HG03039 (cell line): ENCODE measurements around the gene ARL17B.
"Not testable (repeated sequence)": the region's sequence is repeated elsewhere in the genome, so short reads cannot be mapped to it uniquely, and the experiment has no call there.

Source experiments
- ATAC-seq: cut with Tn5 transposase; IDR thresholded peaks from one replicate; pipeline ENCODE4 v1.9.1; 2021; ENCODE audit warnings: mild to moderate bottlenecking, moderate library complexity; ENCODE audit not compliant: unreplicated experiment

ARL17B gene

GRCh38 chr17:46361755-46362154 lies at the start of gene ARL17B:
Gene ARL17B (minus strand): TSS chr17:46361766. CDS start chr17:46358397, 3,369 bp downstream.
- ATAC-seq = peak; percentile 91

DNA sequence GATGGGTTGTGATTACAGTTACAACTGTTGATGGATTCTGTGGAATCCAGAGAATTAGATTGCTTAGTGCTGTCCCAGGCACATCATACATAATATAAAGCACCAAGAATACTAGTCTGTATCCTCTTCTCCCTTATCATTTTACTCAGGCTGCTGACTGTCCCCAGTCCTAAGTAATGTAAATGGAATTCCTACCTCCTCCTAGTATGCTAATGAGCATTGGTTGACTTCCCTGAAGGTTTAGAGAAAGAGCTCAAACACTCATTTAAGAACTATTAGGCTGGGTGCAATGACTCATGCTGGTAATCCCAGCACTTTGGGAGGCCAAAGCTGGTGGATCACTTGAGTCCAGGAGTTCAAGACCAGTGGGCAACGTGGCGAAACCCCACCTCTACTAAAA lies 48.3 kb upstream of the ARL17B start:
- ATAC-seq = not testable (repeated sequence)

GRCh38 chr17:46407155-46407554 lies 45.6 kb upstream of the ARL17B start:
- not testable (repeated sequence) for ATAC-seq

DNA sequence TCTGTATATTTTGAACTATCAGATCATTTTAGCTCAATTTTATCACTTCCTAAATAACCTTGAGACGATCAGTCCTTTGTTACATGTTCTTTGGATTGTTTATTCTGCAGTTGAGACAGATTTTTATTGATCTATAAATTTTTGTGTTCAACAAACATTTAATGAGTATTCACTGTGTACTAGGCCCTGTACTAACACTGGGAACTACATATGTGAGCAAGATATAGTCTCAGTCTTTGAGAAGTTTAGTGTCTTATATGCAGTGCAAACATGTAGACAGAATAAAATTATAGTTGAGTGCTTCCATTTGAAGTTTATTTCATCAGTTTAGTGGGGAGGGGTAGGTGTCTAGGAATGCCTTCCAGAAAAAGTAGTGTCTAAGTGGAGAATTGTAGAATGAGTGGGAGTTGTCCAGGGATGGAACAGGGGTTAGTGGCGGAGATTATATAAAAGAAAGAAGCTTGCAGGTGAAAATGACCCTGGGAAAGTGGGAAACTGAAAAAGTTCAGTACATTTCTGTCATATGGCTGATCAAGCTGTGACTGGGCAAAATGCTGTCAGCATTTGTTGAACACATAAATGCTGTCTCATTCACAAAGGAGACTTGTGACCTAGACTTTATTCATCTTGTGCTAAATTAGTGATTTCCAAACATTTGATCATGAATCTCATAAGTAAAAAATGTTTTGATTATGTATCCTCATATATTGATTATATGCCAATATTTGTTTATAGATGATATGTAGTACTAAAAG lies 39.6 kb upstream of the ARL17B start:
- ATAC-seq = not testable (repeated sequence)

GRCh38 chr17:46400543-46400942 lies 39.0 kb upstream of the ARL17B start:
- not testable (repeated sequence) for ATAC-seq

DNA sequence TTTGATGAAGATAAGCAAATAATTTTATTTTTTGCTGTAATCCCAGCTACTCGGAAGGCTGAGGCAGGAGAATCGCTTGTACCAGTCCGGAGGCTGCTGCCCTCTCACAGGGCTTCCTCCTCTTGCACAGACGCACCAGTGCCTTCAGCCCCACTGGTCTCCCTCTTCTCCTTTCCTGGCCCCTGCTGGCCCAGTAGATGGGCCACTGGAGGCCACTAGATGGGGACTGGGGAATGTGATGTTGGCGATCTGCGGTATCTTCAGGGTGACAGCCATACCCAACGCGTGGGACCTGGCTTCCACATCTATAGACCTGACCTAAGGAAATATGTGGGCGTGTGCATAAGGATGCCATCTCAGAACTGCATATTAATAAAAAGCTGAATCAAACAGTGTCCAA lies 38.4 kb upstream of the ARL17B start:
- ATAC-seq = not testable (repeated sequence)

- ATAC-seq = not testable (repeated sequence)
Measured at GRCh38 chr17:46396292-46396691, 34.7 kb upstream of the ARL17B start.

- ATAC-seq = not testable (repeated sequence)
Measured at GRCh38 chr17:46393702-46394101, 32.1 kb upstream of the ARL17B start.

DNA sequence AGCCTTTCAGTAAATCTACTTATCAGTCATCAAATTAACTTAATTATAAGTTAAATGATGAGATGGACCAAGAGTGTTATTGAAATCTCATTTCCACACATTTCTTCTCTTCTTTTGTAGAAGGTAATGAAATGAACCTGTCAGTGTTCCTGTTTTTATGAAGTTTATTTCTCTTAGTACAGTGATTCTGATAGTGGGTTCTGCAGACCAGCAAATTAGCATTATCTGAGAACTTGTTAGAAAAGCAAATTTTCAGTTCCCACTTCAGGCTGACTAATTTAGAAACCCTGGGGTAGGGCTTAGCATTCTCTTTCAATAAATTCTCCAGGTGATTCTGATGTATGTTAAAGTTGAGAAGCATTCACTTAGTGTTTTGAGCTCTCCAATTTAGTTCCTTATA lies 23.9 kb upstream of the ARL17B start:
- not testable (repeated sequence) for ATAC-seq

- ATAC-seq = not testable (repeated sequence)
Measured at GRCh38 chr17:46383118-46383517, 21.6 kb upstream of the ARL17B start.

GRCh38 chr17:46373418-46373817 lies 11.9 kb upstream of the ARL17B start:
- ATAC-seq = not testable (repeated sequence)

DNA sequence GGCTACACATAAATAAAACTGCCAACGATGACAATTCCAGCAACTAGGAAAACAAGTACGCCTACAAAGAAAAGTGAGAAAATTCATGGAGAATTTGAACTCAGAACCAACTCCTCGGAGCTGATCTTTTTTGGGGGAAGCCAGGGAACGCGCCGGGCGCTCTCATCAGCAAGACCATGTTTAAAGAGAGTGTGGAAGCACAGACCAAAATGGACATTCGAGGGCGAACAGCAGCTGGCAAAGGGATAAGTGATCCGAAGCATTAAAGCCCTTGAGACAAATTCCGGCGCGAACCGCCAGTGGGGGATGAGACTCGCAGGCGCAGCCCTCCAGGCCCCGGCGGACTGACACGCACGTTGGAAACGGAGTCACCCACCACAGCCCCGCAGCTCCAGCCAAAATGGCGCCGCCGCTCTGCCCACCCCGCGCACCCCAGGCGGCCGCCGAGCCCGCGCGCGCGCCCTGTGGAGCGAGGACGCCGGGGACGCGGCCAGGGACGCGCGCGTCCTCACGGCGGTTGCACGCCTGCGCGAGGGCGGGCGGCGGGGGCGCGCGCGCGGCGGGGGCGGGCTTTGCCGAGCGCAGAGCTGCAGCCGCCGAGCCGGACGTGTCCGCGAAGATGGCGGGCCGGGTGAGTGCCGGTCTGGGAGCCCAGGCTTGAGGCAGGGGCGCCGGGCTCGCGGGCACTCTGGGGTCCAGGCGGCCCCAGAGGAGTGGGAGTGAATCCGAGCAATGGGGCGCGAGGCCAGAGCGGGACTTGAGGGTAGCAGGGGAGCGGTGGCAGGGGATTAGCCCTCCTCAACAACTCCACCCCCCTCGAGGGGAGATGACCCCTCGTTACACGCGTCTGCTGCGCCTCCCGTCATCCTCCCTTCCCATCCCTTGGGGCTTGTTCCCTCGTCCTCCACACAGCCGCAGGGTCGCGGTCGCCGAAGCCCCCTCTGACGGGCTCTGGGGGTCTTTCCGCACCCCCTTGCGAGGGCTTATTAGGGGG lies 11.0 kb upstream of the ARL17B start:
- peak; percentile 78 for ATAC-seq

DNA sequence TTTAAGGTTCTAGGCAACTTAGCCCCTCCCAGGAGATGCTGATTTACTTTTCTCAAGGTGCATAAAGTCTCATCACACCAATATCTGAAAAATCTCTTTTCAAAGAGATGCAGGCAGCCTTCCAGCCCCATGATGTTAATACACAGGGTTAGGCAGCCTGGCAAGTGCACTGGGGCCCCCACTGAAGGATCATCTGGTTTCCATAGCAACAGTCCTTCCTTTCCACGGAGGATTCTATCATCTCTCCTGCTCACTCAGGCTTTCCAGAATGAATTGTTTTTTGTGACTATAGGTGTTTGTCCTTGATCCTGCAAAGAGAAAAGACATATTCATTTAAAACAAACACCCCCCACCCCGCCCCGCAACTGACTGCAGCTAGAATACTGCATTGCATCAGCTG lies 6.0 kb upstream of the ARL17B start:
- not testable (repeated sequence) for ATAC-seq

DNA sequence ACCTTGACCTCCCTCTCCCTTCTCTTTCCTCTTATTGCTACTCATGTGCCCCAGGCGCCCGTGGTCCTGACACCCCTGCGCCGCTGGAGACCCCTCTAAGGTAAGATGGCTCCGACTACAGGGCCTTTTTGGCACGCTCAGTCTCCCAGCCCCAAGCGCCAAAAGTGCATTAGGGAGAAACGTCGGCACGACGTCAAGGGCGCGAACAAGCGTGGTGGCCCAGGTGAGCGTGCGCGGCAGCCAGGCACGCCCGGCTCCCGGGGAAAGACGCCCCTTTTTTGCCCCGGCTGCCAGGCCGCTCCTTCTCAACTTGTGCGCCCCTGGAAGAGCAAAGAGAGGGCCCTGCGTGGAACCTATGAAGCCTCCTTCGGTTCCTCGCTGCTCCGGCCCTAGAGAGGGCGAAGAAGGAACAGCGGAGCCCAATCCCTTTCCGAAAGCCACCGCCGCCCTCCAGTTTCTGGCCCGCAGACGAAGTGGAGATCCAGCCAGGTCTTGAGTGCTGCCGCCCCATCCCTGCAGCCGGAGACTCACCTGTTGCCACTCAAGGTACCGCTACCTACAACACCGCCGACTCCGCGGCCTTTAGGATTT lies 326 bp downstream of the ARL17B start:
- peak; percentile 34 for ATAC-seq

GRCh38 chr17:46353856-46354255 lies 7.7 kb downstream of the ARL17B start:
- not testable (repeated sequence) for ATAC-seq

GRCh38 chr17:46349060-46349459 lies 12.5 kb downstream of the ARL17B start:
- not testable (repeated sequence) for ATAC-seq

DNA sequence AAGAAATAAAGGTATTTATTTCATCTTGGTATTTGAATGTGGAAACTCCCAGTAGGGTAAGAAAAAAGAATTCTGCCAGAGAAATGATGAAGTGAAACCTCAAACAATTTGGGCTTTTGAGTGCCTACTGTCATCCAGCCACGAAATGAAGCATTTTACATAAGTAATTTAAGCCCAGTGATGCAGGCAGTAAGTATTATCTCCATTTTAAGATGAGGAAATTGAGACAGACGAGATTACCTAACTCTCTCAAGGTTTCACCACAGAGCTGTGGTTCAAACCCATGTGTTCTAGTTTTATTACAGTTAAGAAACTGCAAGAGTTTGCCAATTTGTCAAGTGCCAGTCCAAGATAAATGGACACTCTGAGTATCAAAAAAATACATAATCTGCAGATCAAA lies 13.2 kb downstream of the ARL17B start:
- not testable (repeated sequence) for ATAC-seq

- ATAC-seq = not testable (repeated sequence)
Measured at GRCh38 chr17:46342131-46342530, 19.4 kb downstream of the ARL17B start.

GRCh38 chr17:46341220-46341619 lies 20.3 kb downstream of the ARL17B start:
- ATAC-seq = not testable (repeated sequence)

- ATAC-seq = not testable (repeated sequence)
Measured at GRCh38 chr17:46294831-46295230, 66.7 kb downstream of the ARL17B start, which contains the start of gene LRRC37A. Gene LRRC37A (plus strand): TSS chr17:46295131. CDS start chr17:46295134, 3 bp downstream.

- not testable (repeated sequence) for ATAC-seq
Measured at GRCh38 chr17:46291618-46292017, 69.9 kb downstream of the ARL17B start.
